Kidney epithelial cell (primary cell): Measurements from ENCODE around the gene CDKAL1. TPM values are rescaled to one million over a fixed set of nuclear protein-coding genes. Genes with fewer than 3 reads are reported as not detected.

ENCODE experiments used
- DNase-seq: peaks from one replicate; pipeline ENCODE4 v3.0.0-alpha.2; 2010; ENCODE audit warnings: low read depth
- H3K27me3 ChIP-seq: 2 replicates; pipeline ENCODE4 v1.6.0; 2011; ENCODE audit warnings: low read length; ENCODE audit not compliant: control insufficient read depth, insufficient read depth
- H3K36me3 ChIP-seq: 2 replicates; pipeline ENCODE4 v1.5.1; 2011; ENCODE audit warnings: low read length; ENCODE audit not compliant: control insufficient read depth, insufficient read depth
- H3K4me3 ChIP-seq: 2 replicates; pipeline ENCODE4 v1.5.1; 2011; ENCODE audit warnings: low read depth, mild to moderate bottlenecking, control low read depth, low read length
- total RNA-seq: library from RNA; depleted of rRNA; stranded (reverse); fragments of >200 nt; gene quantifications from 2 replicates; pipeline ENCODE4 v1.2.3, GENCODE V29; 2015
- TF ChIP-seq, protein P1 (sequence below): IDR thresholded peaks from 2 replicates; pipeline ENCODE4 v1.5.1; 2011; ENCODE audit warnings: mild to moderate bottlenecking, moderate library complexity, low read length, control low read depth, inconsistent platforms; ENCODE audit not compliant: insufficient read depth, poor library complexity, severe bottlenecking

Gene CDKAL1
- total RNA-seq, 1 donor from 2014 or later, result 15.0 TPM

DNA sequence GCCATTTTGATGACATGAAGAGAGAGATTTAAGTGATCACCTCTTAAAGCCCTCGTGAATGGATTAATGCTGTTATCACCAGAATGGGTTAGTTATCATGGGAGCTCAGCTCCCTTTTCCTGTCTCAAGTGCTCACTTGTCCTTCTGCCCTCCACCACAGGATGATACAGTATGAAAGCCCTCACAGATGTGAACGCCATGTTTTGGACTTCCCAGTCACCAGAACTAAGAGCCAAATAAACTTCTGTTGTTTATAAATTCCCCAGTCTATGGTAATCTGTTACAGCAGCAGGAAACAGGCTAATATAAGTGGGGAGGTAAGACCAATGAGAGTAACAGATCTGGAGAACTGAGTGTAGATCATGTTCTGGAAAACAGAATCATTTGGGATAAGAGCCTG lies 493.2 kb downstream of the CDKAL1 start:
- DNase-seq, result no peak
- Histone ChIP-seq H3K4me3 (no peak overlapping the region), H3K36me3 (no peaks in the 10 kb centered on the region), H3K27me3 (no peaks in the 10 kb centered on the region)
- TF ChIP-seq, protein P1, sequence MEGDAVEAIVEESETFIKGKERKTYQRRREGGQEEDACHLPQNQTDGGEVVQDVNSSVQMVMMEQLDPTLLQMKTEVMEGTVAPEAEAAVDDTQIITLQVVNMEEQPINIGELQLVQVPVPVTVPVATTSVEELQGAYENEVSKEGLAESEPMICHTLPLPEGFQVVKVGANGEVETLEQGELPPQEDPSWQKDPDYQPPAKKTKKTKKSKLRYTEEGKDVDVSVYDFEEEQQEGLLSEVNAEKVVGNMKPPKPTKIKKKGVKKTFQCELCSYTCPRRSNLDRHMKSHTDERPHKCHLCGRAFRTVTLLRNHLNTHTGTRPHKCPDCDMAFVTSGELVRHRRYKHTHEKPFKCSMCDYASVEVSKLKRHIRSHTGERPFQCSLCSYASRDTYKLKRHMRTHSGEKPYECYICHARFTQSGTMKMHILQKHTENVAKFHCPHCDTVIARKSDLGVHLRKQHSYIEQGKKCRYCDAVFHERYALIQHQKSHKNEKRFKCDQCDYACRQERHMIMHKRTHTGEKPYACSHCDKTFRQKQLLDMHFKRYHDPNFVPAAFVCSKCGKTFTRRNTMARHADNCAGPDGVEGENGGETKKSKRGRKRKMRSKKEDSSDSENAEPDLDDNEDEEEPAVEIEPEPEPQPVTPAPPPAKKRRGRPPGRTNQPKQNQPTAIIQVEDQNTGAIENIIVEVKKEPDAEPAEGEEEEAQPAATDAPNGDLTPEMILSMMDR, result no peak

DNA sequence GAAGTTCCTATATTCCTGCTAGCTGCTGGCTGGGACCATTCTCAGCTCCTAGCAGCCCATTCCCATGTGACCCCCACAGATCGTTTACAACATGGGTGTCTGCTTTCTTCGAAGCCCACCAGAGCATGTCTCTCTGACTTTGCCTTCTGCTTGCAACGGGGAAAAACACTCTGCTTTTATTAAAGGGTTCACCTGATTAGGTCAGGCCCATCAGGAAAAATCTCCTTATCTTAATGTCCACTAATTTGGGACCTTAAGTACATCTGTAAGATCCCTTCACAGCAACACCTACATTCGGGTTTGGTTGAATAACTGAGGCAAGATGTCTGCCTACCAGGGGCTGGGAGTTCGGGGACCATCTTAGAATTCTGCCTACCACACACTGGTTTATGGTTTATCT lies 496.9 kb downstream of the CDKAL1 start:
- DNase-seq, result no peak
- H3K27me3 ChIP-seq, result no peaks in the 10 kb centered on the region
- no peak overlapping the region for H3K4me3 ChIP-seq
- no peaks in the 10 kb centered on the region for H3K36me3 ChIP-seq
- TF ChIP-seq, protein P1, result no peak

DNA sequence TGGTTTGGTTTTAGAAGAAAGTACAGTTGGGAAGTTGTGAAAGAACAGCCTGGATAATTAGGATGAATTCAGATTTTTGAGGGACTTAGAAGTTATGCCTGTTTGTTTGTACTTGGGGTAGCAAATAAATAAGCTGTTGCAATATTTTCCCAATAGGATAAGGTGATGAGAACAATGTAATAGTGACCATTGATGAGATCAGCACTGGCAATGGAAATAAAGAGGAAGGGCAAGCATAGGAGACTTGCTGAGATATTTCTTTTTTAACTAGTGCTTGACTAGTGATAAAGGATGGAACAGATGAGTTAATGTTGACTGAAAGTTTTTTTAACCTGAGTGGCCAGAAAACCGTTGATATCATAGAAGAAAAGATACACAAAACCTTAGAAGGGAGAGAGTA lies 498.8 kb downstream of the CDKAL1 start:
- DNase-seq, result no peak
- H3K4me3 ChIP-seq, result no peak overlapping the region
- TF ChIP-seq, protein P1, result no peak
- no peaks in the 10 kb centered on the region for H3K27me3 ChIP-seq
- no peaks in the 10 kb centered on the region for H3K36me3 ChIP-seq

DNA sequence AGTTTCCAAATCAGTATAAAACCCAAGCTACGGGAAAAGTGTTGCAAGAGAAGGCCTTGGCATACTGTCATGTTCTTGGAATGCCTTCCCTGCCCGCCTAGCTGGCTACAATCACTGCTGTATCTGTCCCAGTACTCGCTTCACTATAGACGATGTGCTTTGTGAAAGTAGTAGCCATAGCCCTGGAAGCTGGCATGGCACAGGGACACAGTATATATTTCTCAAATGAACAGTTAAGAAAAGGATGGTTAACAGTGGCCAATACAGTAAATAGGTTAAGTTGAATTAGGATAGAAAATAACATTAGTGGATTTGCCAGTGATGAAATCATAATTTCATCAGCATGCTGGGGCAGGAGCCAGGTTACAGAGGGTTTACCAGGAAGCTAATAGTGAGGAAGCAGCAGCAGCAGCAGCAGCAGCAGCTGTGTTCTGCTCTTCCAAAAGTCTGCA lies 499.3 kb downstream of the CDKAL1 start:
- DNase-seq, result no peak
- H3K27me3 ChIP-seq, result no peaks in the 10 kb centered on the region
- H3K4me3 ChIP-seq, result no peak overlapping the region
- TF ChIP-seq, protein P1, result no peak
- no peaks in the 10 kb centered on the region for H3K36me3 ChIP-seq

DNA sequence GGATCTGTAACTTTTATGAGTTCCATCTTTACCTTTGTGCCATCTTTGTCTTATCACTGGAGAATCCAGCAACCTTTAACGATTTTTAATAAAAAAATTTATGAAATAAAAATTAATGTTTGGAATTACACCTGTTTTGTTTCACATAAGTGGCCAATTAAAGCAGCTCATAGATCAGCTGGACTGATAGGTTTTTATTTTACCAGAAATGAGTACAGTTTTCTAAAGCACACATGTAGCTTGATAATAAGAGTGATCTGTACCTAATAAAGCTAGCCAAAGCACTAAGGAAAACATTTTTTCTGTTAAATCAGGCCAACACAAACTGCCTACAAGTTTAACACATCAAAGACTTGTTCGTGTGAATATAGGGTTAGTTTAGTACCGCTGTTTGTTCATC lies 500.1 kb downstream of the CDKAL1 start:
- Histone ChIP-seq H3K36me3 (no peaks in the 10 kb centered on the region), H3K4me3 (no peak overlapping the region), H3K27me3 (no peaks in the 10 kb centered on the region)
- TF ChIP-seq, protein P1, result no peak
- DNase-seq, result no peak

DNA sequence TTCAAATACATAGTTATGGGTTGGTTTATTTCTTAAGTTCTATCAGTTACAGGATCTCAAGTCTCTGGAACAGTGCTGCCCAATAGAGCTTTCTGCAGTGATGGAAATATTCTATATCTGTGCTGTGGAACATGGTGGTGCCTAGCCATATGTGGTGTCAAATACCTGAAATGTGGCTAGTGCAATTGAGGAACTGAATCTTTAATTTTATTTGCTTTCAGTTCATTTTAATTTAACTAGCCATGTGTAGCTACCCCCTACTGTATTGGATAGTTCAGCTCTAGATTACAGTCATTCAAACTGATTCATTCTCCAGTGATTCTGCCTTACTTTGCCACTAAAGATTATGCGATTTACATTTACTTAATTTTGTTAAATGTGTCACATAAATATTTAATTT lies 503.2 kb downstream of the CDKAL1 start:
- no peak for DNase-seq
- H3K4me3 ChIP-seq, result no peak overlapping the region
- no peaks in the 10 kb centered on the region for H3K36me3 ChIP-seq
- no peaks in the 10 kb centered on the region for H3K27me3 ChIP-seq
- TF ChIP-seq, protein P1, result no peak
